Suprapubic skin (tissue), 3 donors: ENCODE data around the gene ZFAND2B.

Experiments used
- CTCF ChIP-seq, 2 donors: fragments of 200-600 bp in 1 of 2; fragments of 450-650 bp in 1 of 2; sonication (generic) in 1 of 2; IDR thresholded peaks; one replicate each; pipeline ENCODE4 v1.5.1; 2016 to 2019; ENCODE audit warnings: antibody characterized with exemption in 2 of 2, mild to moderate bottlenecking in 1 of 2, moderate library complexity in 1 of 2
- EP300 ChIP-seq: sonication (generic); formaldehyde crosslinking; IDR thresholded peaks from one replicate; pipeline ENCODE4 v1.6.1; 2017; ENCODE audit warnings: antibody characterized with exemption
- POLR2A ChIP-seq, 2 donors: fragments of 450-650 bp; IDR thresholded peaks; one replicate each; pipeline ENCODE4 v1.6.1; 2017; ENCODE audit warnings: antibody characterized with exemption in 2 of 2, mild to moderate bottlenecking in 2 of 2, moderate library complexity in 2 of 2

GRCh38 chr2:219198974-219199373 is 7.6 kb upstream of the ZFAND2B start:
- TF ChIP-seq POLR2A (IDR thresholded peaks at IDR 0.05) (no peak), CTCF (IDR thresholded peaks at IDR 0.05) (no peak), EP300 (no peak)
